NT2/D1 (cell line): ENCODE measurements around the gene H2BK1.

Experiments used
- YY1 ChIP-seq: IDR thresholded peaks from 2 replicates; pipeline ENCODE4 v1.6.1; 2011; ENCODE audit not compliant: insufficient read length, insufficient read depth
- ZNF274 ChIP-seq: IDR thresholded peaks from 2 replicates; pipeline ENCODE4 v1.6.1; 2011; ENCODE audit warnings: mild to moderate bottlenecking, low read depth, low read length

- TF ChIP-seq YY1 (no peak), ZNF274 (no peak)
These were observed 8.9 kb downstream of the H2BK1 start for GRCh38 chr7:151201344-151201743.
